Islet precursor cell (in vitro differentiated cells): ENCODE measurements around the gene BDH1.
A peak's percentile ranks its signal among the peaks of the same experiment; 100 is the strongest.
"Not testable (repeated sequence)": the region's sequence is repeated elsewhere in the genome, so short reads cannot be mapped to it uniquely, and the experiment has no call there.

ENCODE experiments used
- DNase-seq: peaks from one replicate; pipeline ENCODE4 v3.0.0-alpha.2; 2018

Gene BDH1

DNA sequence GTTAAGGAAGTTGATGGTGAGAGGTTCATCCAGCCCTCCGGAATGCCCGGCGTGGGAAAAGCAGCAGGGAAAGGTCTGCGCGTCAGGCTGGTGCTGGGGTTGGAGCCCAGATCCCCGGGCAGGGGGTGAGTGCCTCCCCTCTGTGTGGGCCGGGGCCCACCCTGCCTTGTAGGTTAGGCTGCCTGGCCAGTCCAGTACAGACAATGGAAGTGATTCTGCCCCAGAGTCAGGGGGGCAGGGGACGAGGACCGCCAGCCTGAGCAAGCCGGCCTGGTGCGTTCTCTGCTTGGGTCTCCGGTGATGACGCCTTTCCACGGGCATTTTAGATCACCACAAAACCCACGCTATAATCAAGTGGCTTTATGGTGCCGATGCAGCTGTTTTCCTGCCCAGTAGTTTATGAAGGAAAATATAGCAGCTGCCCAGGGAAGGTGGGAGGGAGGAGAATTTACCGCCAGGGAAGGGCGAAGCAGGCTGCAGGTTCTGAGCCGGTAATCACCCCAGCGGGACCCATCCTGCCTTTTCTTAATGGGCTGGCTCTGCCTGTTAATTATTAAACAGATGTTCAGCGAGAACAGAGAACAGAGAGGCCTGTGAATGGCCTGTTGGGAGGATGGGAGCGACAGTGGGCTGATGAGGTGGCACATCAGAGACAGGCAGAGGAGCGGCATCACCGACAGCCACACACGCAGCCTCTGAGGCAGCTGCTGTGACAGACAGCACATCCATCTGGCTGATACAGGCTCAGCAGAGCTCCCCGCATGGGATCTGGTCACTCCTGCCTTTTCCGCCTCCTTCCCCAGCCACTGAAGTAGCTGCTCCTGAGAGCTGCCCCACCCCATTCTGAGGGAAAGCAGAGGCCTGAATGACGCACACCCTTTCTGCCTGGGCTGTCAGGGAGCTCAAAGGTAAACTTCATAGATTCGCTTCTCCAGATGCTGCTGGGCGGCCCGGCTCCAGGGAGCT is 35.2 kb downstream of the BDH1 start:
- DNase-seq = peak; percentile 97

DNA sequence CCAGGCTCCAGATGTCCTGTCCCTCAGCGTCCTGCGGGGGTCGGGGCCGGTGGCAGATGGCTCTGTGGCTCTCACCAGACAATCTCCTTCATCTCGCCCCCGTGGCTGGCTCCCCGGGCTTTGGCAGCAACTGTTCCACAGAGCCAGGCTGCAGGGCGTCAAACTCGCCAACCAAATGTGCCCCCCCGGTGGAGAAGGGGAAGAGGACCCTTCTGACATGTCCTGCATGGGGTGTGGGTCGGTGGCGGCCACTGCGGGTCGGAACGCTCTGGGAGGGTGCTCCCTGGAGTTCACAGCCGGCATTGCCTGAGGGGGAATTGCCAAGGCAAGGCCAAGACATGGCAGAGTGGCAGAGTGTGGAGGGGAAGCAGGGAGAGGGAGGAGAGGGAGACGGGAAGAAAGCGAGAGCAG is 36.0 kb downstream of the BDH1 start:
- DNase-seq = no peak

GRCh38 chr3:197518881-197519421 is 36.8 kb downstream of the BDH1 start:
- DNase-seq = no peak

DNA sequence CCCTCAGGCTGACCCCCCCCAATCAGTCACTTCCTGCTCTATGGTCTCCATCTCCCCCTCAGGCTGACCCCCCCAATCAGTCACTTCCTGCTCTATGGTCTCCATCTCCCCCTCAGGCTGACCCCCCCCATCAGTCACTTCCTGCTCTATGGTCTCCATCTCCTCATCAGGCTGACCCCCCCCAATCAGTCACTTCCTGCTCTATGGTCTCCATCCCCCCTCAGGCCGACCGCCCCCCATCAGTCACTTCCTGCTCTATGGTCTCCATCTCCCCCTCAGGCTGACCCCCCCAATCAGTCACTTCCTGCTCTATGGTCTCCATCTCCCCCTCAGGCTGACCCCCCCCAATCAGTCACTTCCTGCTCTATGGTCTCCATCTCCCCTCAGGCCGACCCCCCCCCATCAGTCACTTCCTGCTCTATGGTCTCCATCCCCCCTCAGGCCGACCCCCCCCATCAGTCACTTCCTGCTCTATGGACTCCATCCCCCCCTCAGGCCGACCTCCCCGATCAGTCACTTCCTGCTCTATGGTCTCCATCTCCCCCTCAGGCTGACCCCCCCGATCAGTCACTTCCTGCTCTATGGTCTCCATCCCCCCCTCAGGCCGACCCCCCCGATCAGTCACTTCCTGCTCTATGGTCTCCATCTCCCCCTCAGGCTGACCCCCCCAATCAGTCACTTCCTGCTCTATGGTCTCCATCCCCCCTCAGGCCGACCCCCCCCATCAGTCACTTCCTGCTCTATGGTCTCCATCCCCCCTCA is 37.7 kb downstream of the BDH1 start:
- DNase-seq = not testable (repeated sequence)

GRCh38 chr3:197516890-197517606 is 38.7 kb downstream of the BDH1 start:
- DNase-seq = peak; percentile 69

DNA sequence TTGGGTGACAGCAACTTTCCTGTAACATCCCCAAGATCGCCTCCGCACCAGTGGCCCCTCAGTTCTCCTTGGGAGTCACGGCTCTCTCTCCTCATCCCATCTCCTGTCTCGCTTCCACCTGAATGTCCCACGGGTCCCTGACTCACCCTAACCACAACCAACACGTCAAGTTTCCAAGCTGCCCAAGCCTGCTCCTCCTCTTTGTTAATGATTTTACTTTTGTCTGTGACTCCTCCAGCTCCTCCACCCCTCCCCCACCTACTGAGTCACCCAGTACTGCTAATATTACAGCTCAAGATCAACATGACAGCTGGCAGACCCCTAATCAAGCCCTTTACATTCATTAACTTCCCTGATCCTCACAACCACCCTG is 39.3 kb downstream of the BDH1 start:
- peak; percentile 95 for DNase-seq

DNA sequence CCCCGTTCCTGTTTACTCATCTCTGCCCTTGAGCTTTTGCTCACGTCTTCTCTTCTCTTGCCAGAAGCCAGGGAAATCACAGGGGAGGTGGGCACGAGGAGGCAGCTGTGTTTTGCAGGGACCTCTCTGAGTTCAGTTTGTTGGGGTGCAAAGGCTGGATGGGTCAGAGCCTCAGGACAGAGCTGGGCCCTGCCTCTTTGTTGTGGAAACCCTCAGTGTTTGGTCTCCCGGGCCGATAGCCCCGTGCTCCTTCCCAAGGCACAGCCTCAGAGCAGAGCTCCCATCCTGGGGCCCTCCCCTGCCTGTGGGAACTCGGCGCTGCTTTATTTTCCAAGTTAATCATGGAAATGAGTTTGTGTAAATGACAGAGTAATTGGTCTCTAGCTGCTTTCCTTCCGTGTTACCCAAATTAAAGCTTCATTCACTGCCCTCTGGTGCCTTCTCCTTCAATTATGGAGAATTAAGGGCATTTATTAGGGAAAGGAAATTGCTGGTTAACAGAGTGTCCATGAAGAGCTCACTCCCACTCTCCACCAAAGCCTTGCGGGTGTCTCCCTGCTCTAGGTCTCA is 40.9 kb downstream of the BDH1 start:
- DNase-seq = no peak

DNA sequence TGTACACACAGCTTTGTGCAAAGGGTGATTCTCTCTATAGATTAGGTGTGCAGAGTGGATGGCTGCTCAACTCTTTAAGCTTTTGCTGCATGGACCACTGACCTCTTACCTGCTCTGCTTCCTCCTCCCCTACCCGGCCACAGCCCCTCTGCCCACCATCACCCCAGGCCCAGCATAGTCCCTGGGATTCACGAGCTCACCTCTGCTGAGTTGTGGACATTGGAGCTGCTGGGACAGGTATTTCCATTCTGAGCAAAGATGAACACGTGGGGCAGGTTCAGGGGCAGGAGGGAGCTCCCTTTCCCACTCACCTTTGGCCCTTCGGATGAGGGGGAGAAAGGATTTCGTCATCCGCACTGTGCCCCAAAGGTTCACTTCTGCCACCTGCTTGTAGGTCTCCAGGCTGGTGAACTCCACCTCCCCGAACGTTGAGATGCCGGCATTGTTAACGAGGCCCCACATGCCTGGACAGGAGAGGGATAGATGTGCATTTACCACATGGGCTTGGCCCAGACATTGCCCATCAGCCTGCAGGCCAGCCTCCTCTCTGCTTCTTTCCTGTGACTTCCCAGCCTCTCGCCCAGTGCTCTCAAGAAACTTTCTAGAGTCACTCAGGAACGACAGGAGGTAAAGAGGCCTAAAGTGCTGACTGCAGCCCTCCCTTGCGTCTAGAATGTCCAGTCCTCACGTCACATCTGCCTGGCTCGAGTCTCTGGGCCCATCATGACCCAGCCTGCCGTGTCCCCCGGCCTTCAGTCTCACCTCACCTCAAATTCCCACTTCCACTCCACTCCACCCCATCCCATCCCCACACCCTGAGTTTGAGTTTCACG is 41.6 kb downstream of the BDH1 start:
- DNase-seq = no peak

- DNase-seq = no peak
These were observed 42.8 kb downstream of the BDH1 start for GRCh38 chr3:197512691-197513571.

DNA sequence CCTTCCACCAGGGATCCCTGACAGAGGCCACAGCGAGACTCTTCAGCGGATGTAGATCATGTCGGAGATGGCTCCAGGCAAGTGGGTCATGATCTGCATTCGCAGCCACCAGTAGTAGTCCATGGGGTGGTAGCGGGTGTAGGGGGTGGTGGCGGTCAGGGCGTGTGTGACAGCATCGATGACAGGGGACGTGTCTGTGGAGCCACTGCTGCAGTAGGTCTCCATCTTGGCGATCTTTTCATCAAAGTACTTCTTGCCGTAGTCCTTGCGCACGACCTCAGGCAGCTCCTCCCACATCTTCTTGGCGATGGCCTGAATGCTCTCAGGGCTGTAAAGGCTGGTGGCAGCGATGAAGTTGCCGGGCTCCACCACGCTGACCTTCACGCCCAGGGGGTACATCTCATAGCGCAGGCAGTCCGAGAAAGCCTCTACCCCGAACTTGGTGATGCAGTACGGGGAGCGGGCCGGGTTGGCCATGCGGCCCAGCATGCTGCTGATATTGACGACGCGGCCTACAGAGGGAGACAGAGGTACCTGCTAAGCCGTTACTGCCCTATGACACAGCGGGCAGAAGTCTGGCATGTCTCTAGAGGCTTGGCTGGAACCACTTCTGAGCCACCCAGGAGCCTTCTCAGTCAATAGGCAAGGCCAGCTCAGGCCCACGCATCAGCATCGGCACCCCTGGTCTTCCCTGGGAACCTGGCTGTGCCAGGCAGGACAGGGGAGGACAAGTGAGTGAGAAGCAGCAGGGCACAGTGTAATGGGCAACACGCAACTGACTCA is 43.7 kb downstream of the BDH1 start:
- no peak for DNase-seq

- peak; percentile 70 for DNase-seq
These were observed 44.6 kb downstream of the BDH1 start for GRCh38 chr3:197511130-197511529.

DNA sequence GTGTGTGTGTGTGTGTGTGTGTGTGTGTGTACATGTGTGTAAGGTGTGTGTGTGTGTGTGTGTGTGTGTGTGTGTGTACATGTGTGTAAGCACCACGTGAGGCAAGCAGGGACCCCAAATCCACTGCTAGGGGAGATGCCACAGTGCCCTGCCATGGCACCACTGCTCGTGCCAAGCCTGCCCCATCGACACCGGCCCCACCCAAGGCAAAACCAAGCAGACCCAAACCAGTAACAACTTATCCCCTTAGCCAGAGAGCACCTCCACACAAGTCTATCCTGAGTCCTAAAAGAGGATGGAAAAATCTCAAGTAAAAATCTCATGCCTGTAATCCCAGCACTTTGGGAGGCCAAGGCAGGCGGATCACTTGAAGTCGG is 45.1 kb downstream of the BDH1 start:
- DNase-seq = no peak

- no peak for DNase-seq
These were observed 46.6 kb downstream of the BDH1 start for GRCh38 chr3:197508924-197509775.

GRCh38 chr3:197508461-197508860 is 47.3 kb downstream of the BDH1 start:
- DNase-seq = no peak

- no peak for DNase-seq
These were observed 47.7 kb downstream of the BDH1 start for GRCh38 chr3:197508051-197508451.

DNA sequence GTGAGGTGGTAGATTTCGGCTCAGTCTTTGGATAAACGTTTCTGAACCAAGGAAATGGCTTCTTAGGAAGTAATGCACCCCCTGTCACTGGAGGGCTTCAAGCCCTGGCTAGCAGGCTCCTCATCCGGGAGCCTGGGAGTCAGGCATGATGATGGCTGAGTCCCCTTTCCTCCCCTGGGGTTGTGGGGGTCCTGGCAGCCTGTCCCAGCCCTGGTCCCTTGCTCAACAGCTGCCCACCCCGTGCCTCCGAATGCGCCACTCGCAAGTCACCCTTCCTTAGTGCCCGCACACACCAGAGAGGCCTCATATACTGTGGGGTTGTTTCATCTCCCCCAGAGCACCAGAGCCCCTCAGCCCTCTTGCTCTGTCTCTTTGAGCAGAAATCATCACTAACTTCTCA is 48.2 kb downstream of the BDH1 start:
- no peak for DNase-seq

GRCh38 chr3:197507081-197507480 is 48.7 kb downstream of the BDH1 start:
- peak; percentile 75 for DNase-seq

GRCh38 chr3:197505796-197506548 is 49.8 kb downstream of the BDH1 start:
- DNase-seq = peak; percentile 87
